ENCODE data around the gene PMEPA1.

Gene PMEPA1

DNA sequence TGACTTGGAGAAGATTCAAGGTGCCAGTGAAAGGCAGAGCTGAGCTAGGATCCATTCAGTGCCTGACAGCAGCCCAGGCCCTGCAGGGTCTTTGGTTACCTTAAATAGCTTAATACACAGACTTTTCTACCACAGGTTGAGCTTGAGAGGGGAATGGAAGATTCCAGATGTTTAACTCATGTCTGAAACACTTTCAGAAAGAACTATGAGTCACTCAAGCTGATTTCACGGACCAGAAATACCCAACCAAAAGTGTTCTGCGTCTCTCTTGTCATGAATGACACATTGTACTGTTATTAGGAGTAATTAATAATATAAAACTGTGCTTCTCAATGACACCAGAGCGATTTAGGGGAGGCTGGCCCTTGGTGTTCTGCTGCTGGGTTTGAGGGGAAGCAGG is 6.4 kb upstream of the PMEPA1 start:
- no peaks in the 10 kb centered on the region for H3K36me3 ChIP-seq (ENCODE audit: control insufficient read depth, low read length)
- H3K27me3 ChIP-seq (ENCODE audit: control insufficient read depth, low read length), result peaks cover 16% of the 10 kb centered on the region
- H3K4me3 ChIP-seq (ENCODE audit: low read length), result no peak overlapping the region
- H3K9me2 ChIP-seq (replicated peaks; ENCODE audit: control insufficient read depth, low read length), result no peaks in the 10 kb centered on the region
- H3K27ac ChIP-seq (ENCODE audit: low read depth, low read length), result no peak overlapping the region
- TF ChIP-seq, protein P1, sequence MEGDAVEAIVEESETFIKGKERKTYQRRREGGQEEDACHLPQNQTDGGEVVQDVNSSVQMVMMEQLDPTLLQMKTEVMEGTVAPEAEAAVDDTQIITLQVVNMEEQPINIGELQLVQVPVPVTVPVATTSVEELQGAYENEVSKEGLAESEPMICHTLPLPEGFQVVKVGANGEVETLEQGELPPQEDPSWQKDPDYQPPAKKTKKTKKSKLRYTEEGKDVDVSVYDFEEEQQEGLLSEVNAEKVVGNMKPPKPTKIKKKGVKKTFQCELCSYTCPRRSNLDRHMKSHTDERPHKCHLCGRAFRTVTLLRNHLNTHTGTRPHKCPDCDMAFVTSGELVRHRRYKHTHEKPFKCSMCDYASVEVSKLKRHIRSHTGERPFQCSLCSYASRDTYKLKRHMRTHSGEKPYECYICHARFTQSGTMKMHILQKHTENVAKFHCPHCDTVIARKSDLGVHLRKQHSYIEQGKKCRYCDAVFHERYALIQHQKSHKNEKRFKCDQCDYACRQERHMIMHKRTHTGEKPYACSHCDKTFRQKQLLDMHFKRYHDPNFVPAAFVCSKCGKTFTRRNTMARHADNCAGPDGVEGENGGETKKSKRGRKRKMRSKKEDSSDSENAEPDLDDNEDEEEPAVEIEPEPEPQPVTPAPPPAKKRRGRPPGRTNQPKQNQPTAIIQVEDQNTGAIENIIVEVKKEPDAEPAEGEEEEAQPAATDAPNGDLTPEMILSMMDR (IDR thresholded peaks at IDR 0.05; ENCODE audit: low read depth, low read length, poor library complexity, severe bottlenecking), result no peak
- TF ChIP-seq EZH2phosphoT487 (IDR thresholded peaks at IDR 0.05; ENCODE audit: borderline replicate concordance, low read length), result no peak
- peaks cover 3% of the 10 kb centered on the region; the same call in 1 of the 2 replicates for H3F3A ChIP-seq (ENCODE audit: control insufficient read depth, insufficient read depth)
- H3K79me2 ChIP-seq (ENCODE audit: control insufficient read depth, low read length), result no peaks in the 10 kb centered on the region
- no peaks in the 10 kb centered on the region for H4K20me1 ChIP-seq (ENCODE audit: control insufficient read depth, insufficient read depth, low read depth, low read length)
- no peaks in the 10 kb centered on the region for H3K9me3 ChIP-seq (ENCODE audit: control insufficient read depth, insufficient read depth, low read length)
- no peak overlapping the region for H3K4me2 ChIP-seq (ENCODE audit: low read length)
- H3K4me1 ChIP-seq (ENCODE audit: control insufficient read depth, low read length), result peaks cover 16% of the 10 kb centered on the region

DNA sequence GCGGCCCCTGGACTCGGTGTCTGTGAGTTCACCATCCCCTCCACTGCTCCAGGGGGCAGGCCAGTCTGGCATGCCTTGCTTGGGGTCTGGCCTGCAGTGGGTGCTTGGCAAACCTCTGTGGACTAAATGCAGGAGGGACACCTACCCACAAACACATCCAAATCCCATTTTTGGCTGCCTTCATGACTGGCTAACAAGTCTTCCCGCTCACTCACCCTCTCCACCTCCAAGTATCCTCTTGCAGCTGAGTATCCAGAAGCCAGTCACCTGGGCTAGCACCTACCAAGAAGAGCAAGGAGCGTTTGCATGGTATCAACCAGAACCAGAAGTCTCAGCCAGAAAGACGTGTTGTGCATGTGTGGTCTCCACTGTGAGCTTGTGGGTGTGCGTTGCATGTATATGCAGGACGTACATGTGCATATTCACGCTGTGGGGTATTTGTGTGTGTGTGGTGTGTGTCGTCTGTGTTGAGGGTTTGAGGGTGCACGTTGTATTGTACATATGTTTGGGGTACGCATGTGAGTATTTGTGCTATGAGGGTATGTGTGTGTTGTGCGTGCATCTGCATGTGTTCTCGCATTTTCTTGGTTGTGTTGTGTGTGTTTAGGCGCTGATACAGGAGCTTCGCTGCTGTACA is 5.6 kb upstream of the PMEPA1 start:
- Histone ChIP-seq H3K27ac (ENCODE audit: low read depth, low read length) (no peak overlapping the region), H3K4me1 (ENCODE audit: control insufficient read depth, low read length) (peaks cover 24% of the 10 kb centered on the region)

DNA sequence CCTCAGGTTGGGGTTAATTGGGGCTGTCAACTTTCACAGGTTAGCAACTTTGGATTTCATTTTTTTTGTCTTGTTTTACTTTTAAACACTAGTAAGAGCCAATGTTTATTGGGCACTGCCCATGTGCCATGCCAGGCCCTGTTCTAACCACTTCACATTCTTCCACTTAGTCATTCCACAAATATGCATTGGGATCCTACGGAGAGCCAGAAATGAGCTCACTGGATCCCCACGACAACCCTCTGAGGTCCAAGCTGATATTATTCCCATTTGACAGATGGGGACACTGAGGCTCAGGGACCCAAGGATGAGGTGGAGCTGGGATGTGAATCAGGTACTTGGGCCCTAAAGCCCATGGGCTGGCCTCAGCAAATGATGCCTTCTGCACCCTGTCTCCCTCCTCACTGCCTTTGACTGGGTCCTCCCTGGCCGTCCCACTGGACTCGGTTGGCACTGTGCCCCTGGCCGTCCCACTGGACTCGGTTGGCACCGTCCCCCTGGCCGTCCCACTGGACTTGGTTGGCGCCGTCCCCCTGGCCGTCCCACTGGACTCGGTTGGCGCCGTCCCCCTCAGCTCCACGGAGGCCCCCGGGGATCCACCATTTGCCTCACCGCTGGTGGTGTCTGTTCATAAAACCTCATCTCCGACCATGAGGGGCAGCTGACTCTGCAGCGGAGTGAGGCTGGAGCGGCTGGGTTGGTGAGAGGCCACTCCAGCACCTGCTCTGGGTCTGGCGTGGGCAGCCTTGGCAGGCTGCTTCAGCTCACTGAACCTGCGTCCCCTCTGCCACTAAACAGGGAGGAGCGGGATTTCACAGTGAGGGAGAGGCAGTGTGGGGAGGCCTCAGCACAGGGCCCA is 4.8 kb upstream of the PMEPA1 start:
- H3K4me2 ChIP-seq (ENCODE audit: low read length), result no peak overlapping the region
- no peak for TF ChIP-seq EZH2phosphoT487 (IDR thresholded peaks at IDR 0.05; ENCODE audit: borderline replicate concordance, low read length)
- TF ChIP-seq, protein P1 (IDR thresholded peaks at IDR 0.05; ENCODE audit: low read depth, low read length, poor library complexity, severe bottlenecking), result no peak

More for the DNA sequence above, 5.6 kb upstream of the PMEPA1 start:
- peaks cover under 1% of the 10 kb centered on the region; the same call in 1 of the 2 replicates for H3K79me2 ChIP-seq (ENCODE audit: control insufficient read depth, low read length)
- H3K36me3 ChIP-seq (ENCODE audit: control insufficient read depth, low read length), result no peaks in the 10 kb centered on the region
- H3K27me3 ChIP-seq (ENCODE audit: control insufficient read depth, low read length), result peaks cover 10% of the 10 kb centered on the region; the same call in 1 of the 2 replicates
- H3K4me3 ChIP-seq (ENCODE audit: low read length), result no peak overlapping the region
- H4K20me1 ChIP-seq (ENCODE audit: control insufficient read depth, insufficient read depth, low read depth, low read length), result no peaks in the 10 kb centered on the region
- no peak overlapping the region for H3K4me2 ChIP-seq (ENCODE audit: low read length)
- H3K9me2 ChIP-seq (replicated peaks; ENCODE audit: control insufficient read depth, low read length), result no peaks in the 10 kb centered on the region
- peaks cover 3% of the 10 kb centered on the region; the same call in 1 of the 2 replicates for H3F3A ChIP-seq (ENCODE audit: control insufficient read depth, insufficient read depth)
- H3K9me3 ChIP-seq (ENCODE audit: control insufficient read depth, insufficient read depth, low read length), result no peaks in the 10 kb centered on the region
- no peak for TF ChIP-seq EZH2phosphoT487 (IDR thresholded peaks at IDR 0.05; ENCODE audit: borderline replicate concordance, low read length)
- TF ChIP-seq, protein P1 (IDR thresholded peaks at IDR 0.05; ENCODE audit: low read depth, low read length, poor library complexity, severe bottlenecking), result no peak

More for the DNA sequence above, 4.8 kb upstream of the PMEPA1 start:
- Histone ChIP-seq H3K36me3 (ENCODE audit: control insufficient read depth, low read length) (no peaks in the 10 kb centered on the region), H3K27ac (ENCODE audit: low read depth, low read length) (no peak overlapping the region), H3K79me2 (ENCODE audit: control insufficient read depth, low read length) (peaks cover 4% of the 10 kb centered on the region; the same call in 1 of the 2 replicates), H3K4me3 (ENCODE audit: low read length) (no peak overlapping the region), H3K9me2 (replicated peaks; ENCODE audit: control insufficient read depth, low read length) (no peaks in the 10 kb centered on the region), H3K4me1 (ENCODE audit: control insufficient read depth, low read length) (peaks cover 24% of the 10 kb centered on the region), H4K20me1 (ENCODE audit: control insufficient read depth, insufficient read depth, low read depth, low read length) (no peaks in the 10 kb centered on the region), H3K9me3 (ENCODE audit: control insufficient read depth, insufficient read depth, low read length) (no peaks in the 10 kb centered on the region), H3K27me3 (ENCODE audit: control insufficient read depth, low read length) (peaks cover 10% of the 10 kb centered on the region; the same call in 1 of the 2 replicates), H3F3A (ENCODE audit: control insufficient read depth, insufficient read depth) (peaks cover 3% of the 10 kb centered on the region; the same call in 1 of the 2 replicates)
